HG03097 (cell line): ENCODE data around the gene SSC5D.
"Not testable (repeated sequence)": the region's sequence is repeated elsewhere in the genome, so short reads cannot be mapped to it uniquely, and the experiment has no call there.

Experiments used
- ATAC-seq: cut with Tn5 transposase; IDR thresholded peaks from one replicate; pipeline ENCODE4 v1.9.1; 2021; ENCODE audit not compliant: unreplicated experiment, low FRiP score

The SSC5D gene

DNA sequence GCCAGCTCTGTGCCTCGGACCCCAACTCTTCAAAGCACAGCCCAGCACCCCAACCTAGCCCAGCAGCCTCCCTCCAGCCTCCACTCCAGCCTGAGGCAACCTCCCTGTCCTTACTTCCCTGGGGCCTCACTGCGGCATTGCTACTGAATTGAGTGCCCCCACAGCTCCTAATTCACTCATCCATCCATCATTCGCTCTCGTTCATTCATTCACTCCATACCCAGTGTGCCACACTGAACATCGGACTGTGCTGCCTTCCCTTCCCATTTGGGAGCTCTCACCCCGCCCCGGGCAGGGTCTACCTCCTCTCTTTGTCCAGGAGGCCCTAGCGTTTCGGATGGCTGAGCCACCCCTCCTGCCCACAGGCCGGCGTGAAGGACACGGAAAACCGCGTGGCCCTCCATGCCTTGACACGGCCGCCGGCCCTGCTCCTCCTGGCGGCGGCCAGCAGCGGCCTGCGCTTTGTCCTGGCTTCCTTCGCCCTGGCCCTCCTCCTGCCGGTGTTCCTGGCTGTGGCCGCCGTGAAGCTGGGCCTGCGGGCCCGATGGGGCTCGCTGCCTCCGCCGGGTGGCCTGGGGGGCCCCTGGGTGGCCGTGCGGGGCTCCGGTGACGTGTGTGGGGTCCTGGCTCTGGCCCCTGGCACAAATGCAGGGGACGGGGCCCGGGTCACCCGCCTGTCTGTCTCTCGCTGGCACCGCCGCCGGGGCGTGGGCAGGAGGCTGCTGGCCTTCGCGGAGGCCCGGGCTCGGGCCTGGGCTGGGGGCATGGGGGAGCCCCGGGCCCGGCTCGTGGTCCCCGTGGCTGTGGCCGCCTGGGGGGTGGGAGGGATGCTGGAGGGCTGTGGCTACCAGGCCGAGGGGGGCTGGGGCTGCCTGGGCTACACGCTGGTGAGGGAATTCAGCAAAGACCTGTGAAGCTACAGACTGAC, 1.9 kb upstream of the SSC5D start:
- ATAC-seq = no peak

DNA sequence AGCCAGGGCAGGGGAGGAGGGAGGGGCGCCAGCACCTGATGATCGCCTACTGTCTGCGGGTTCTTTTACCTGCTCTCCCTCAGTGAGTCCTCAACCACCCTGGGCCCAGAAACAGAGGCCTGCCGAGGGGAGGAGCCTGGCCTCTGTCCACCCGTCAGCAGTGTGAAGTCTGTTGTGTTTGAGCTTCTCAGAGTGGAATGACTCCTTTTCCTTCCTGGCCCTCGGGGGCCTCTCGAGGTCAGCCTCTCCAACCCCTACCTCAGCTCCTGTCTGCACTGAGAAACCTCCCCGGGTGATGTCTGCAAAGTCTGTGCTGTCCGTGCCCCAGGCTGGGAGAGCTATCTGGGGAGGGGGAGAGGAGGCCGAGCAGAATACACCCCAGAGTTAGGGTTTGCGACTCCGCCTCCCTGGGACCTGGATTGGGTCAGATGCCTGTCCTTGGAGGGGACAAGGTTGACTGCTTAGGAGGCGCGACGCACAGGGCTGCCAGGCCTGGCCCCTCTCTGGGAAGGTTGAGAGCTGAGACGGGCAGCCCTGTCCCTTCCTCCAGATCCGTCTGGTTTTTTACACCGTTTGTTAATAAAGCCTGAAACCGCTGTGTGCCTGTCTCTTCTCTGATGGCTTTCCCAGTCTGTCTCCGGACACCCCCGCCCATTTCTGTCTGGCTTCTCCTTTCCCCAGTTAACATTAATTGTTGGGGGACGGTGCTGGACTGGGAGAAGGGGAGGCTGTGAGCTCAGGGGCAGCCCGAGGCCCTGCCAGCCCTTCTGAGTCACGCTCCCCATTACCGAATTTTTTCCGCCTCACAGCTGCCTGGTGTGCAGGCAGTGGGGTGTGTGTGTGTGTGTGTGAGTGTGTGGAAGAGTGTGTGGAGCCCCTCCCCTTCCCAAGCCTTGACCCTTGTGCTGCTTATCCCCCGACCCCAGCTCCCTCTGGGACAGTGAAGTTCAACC, 989 bp upstream of the SSC5D start:
- no peak for ATAC-seq

GRCh38 chr19:55488986-55489710, 912 bp downstream of the SSC5D start:
- no peak for ATAC-seq

DNA sequence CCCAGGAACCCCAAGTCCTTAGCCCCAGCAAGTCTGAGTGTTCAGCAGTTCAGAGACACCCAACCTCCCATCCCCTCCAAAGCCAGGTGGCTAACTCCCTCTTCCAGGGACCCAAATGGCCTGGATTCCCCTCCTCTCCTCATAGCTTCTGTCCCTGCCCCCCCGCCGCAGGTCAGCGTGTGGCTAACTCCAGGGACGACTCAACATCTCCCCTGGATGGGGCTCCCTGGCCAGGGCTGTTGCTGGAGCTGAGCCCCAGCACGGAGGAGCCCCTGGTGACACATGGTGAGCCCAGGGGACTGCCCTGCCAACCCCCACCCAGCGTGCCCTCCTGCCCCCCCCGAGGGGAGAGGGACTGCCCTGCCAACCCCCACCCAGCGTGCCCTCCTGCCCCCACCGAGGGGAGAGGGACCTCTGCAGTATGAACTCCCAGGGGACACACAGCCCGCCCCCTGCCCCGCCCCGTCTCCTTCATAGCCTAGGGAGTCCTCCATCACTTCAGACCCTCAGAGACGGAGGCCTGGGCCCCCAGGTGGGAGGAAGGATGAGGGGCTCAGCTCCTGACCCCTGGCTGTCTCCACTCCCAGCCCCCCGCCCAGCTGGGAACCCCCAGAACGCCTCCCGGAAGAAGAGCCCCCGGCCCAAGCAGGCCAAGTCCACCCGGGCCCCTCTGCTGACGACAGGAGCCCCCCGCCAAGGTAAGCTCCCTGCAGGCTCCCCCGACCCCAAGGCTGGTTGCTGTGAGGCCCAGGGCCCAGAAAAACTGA, 1.7 kb downstream of the SSC5D start:
- ATAC-seq = no peak

GRCh38 chr19:55490478-55491432, 2.5 kb downstream of the SSC5D start:
- ATAC-seq = no peak

- ATAC-seq = no peak
Measured at GRCh38 chr19:55491546-55492360, 3.5 kb downstream of the SSC5D start.

DNA sequence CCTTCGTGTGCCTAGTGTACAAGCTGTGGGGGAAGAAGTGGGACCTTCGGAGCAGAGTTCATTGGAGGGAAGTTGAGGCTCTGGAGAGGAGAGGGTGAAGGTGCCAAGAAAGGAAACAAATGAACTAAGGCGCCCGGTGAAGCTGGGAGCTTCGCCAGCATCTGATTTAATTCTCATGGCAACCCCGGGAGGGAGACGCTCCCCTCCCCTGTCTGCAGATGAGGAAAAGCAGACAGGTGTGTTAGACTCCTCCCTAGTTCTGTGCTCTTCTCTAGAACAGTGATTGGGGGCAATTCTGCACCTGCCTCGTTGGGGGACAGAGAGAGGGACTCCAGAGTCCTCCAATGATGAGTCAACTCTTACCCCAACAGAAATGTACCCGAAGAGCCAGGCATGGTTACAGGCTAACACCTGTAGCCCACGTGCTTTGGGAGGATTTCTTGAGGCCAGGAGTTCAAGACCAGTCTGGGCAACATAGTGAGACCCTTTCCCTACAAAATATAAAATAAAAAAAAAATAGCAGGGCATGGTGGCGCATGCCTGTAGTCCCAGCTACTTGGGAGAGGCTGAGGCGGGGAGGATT, 4.2 kb downstream of the SSC5D start:
- no peak for ATAC-seq

- ATAC-seq = no peak
Measured at GRCh38 chr19:55493052-55493644, 4.9 kb downstream of the SSC5D start.

GRCh38 chr19:55493645-55494171, 5.5 kb downstream of the SSC5D start:
- no peak for ATAC-seq

DNA sequence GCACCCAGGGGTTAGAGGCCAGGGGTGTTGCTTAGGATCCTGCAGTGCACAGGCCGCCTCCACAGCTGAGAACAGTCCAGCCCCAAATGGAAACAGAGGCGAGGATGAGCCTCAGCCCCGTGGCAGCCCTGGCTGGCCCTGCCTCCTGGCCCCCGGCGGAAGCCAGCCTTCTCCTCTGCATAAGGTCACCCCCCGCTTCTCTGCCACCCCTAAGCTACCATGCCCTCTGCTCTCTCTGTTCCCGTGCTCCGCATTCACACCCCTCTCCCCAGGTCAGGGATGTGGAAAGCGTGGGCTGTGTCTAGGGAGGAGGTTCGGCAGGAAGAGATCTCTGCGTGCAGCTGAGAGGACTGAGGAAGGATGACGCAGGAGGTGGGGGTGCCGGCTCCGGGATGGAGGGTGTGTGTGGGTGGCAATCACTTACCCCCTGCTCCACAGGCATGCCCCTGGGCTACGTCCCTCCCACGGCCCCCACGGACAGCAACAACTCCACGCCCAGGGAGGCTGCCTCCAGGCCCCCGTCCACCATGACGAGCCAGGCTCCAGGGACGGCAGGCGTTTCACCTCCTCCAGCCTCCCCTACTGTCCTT, 6.0 kb downstream of the SSC5D start:
- no peak for ATAC-seq

GRCh38 chr19:55495646-55496349, 7.6 kb downstream of the SSC5D start:
- no peak for ATAC-seq

- ATAC-seq = not testable (repeated sequence)
Measured at GRCh38 chr19:55496820-55497219, 8.6 kb downstream of the SSC5D start.

- no peak for ATAC-seq
Measured at GRCh38 chr19:55497763-55498162, 9.5 kb downstream of the SSC5D start.

DNA sequence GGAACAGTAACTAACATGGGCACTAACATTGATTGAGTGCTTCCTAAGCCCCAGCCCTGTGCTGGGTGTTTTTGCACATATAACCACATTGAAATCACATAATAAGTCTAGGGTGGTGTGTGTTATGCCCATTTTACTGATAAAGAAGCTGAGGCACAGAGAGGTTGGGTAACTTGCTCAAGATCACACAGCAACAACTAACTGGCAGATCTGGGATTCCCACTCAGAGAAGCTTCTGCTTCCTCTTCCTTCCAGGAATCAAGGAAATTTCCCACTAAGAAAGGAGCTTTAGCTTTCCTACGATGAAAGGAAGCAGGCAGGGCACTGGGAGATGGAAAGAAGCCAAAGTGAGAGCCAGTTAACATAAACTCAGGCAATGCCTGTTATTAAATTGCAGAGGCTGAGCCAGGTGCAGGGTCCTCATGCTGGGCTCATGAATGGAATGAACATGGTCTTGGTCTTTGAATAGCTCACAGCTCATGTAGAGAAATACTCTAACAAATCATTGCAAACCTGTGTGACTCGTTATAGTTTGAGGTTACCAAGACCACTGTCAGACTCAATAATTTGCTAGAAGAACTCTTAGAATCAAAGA, 10.1 kb downstream of the SSC5D start:
- no peak for ATAC-seq

DNA sequence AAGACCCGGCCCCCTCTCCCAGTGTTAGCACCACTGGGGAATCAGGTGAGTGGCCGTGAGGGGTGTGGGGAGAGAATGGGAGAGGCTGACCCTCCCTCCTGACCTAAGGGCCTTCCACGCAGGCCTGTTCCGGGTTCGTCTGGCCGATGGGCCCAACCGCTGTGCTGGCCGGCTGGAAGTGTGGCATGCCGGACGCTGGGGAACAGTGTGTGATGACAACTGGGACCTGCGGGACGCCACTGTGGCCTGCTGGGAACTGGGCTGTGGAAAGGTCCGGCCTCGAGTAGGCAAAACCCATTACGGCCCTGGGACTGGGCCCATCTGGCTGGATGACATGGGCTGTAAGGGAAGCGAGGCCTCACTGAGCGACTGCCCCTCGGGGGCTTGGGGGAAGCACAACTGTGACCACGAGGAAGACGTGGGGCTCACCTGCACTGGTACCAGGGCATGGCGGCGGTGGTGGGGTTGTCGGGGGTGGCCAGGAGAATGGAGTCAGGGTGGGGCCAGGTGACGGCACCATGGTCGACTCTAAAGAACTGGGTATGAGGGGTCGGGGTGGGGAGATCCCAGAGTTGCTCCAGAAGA, 12.2 kb downstream of the SSC5D start:
- ATAC-seq = no peak
